Measurements from ENCODE around the gene FFAR2. TPM values are rescaled to one million over a fixed set of nuclear protein-coding genes. Genes with fewer than 3 reads are reported as not detected.

The FFAR2 gene
- total and polyA plus RNA-seq, 9 of the 15 experiments (the other 6 are each of a cell fraction or from before 2014, with no cell fraction given): not detected

DNA sequence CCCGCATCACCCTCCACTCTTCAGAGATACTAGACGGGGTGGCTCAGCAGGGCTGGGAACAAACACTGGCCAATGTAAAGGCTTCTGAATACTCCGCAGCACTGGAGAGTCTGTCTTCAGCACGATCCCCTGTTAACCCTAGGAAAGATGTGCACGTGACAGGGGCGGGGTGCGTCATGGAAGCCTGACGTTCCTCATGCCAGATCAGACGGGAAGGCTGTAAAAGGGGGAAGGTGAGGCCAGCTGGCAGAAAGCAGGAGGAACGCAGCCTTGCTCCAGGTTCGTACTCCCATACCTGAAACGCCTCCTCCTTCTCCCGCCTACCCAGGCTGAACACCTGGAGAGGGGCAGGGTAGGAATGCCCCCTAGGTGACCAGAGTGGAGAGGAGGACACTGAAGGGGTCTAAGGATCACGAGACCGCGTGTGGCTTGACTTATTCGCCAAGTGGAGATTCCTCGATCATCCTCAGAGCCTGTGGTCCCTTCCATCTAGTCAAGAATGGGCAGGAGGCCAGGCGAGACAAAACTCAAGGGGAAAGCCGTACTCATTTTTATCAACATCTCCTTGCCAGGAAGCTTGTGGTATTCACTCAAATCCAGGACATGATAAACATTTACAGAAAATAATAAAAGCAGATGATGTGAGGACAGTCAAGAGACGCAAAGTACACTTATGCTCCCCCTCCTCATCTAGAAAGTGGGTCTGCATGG lies 18.2 kb upstream of the FFAR2 start (continued):
- TF ChIP-seq, protein P1, sequence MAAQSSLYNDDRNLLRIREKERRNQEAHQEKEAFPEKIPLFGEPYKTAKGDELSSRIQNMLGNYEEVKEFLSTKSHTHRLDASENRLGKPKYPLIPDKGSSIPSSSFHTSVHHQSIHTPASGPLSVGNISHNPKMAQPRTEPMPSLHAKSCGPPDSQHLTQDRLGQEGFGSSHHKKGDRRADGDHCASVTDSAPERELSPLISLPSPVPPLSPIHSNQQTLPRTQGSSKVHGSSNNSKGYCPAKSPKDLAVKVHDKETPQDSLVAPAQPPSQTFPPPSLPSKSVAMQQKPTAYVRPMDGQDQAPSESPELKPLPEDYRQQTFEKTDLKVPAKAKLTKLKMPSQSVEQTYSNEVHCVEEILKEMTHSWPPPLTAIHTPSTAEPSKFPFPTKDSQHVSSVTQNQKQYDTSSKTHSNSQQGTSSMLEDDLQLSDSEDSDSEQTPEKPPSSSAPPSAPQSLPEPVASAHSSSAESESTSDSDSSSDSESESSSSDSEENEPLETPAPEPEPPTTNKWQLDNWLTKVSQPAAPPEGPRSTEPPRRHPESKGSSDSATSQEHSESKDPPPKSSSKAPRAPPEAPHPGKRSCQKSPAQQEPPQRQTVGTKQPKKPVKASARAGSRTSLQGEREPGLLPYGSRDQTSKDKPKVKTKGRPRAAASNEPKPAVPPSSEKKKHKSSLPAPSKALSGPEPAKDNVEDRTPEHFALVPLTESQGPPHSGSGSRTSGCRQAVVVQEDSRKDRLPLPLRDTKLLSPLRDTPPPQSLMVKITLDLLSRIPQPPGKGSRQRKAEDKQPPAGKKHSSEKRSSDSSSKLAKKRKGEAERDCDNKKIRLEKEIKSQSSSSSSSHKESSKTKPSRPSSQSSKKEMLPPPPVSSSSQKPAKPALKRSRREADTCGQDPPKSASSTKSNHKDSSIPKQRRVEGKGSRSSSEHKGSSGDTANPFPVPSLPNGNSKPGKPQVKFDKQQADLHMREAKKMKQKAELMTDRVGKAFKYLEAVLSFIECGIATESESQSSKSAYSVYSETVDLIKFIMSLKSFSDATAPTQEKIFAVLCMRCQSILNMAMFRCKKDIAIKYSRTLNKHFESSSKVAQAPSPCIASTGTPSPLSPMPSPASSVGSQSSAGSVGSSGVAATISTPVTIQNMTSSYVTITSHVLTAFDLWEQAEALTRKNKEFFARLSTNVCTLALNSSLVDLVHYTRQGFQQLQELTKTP (IDR thresholded peaks at IDR 0.05; ENCODE audit: low read depth in 1 of 2, partially characterized antibody in 2 of 2): no peak
- no peak for TF ChIP-seq NR4A1 (CRISPR knock-in tag; IDR thresholded peaks at IDR 0.05)
- 0 out of 2 replicates have a peak, but pooled peaks have one; percentile 48 for TF ChIP-seq NR4A1 (tag; IDR thresholded peaks at IDR 0.05)
- TF ChIP-seq E2F3 (CRISPR knock-in tag; IDR thresholded peaks at IDR 0.05): no peak
- TF ChIP-seq SMAD4 (CRISPR knock-in tag; conservative IDR thresholded peaks at IDR 0.05): no peak
- TF ChIP-seq, protein P2, sequence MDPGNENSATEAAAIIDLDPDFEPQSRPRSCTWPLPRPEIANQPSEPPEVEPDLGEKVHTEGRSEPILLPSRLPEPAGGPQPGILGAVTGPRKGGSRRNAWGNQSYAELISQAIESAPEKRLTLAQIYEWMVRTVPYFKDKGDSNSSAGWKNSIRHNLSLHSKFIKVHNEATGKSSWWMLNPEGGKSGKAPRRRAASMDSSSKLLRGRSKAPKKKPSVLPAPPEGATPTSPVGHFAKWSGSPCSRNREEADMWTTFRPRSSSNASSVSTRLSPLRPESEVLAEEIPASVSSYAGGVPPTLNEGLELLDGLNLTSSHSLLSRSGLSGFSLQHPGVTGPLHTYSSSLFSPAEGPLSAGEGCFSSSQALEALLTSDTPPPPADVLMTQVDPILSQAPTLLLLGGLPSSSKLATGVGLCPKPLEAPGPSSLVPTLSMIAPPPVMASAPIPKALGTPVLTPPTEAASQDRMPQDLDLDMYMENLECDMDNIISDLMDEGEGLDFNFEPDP (CRISPR knock-in tag; IDR thresholded peaks at IDR 0.05): no peak
- TF ChIP-seq ATF3 (IDR thresholded peaks at IDR 0.05): peak; percentile 28; the same call in 1 of the 2 replicates
- no peak for TF ChIP-seq ATF3 (CRISPR knock-in tag; conservative IDR thresholded peaks at IDR 0.05)
- TF ChIP-seq TOE1 (IDR thresholded peaks at IDR 0.05; ENCODE audit: borderline replicate concordance): peak; percentile 58; the same call in 1 of the 2 replicates
- TF ChIP-seq TOE1 (CRISPR knock-in tag; IDR thresholded peaks at IDR 0.05; ENCODE audit: borderline replicate concordance, low read depth): no peak
- peak; percentile 12; the same call in 1 of the 2 replicates for TF ChIP-seq L3MBTL2 (IDR thresholded peaks at IDR 0.05)
- TF ChIP-seq ZNF143 (CRISPR knock-in tag; IDR thresholded peaks at IDR 0.05): no peak
- TF ChIP-seq, protein P3, sequence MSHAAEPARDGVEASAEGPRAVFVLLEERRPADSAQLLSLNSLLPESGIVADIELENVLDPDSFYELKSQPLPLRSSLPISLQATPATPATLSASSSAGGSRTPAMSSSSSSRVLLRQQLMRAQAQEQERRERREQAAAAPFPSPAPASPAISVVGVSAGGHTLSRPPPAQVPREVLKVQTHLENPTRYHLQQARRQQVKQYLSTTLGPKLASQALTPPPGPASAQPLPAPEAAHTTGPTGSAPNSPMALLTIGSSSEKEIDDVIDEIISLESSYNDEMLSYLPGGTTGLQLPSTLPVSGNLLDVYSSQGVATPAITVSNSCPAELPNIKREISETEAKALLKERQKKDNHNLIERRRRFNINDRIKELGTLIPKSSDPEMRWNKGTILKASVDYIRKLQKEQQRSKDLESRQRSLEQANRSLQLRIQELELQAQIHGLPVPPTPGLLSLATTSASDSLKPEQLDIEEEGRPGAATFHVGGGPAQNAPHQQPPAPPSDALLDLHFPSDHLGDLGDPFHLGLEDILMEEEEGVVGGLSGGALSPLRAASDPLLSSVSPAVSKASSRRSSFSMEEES (CRISPR knock-in tag; IDR thresholded peaks at IDR 0.05): peak; percentile 41
- TF ChIP-seq HDAC3 (IDR thresholded peaks at IDR 0.05; ENCODE audit: borderline replicate concordance, partially characterized antibody): no peak
- TF ChIP-seq ZNF274 (IDR thresholded peaks at IDR 0.05; ENCODE audit: borderline replicate concordance, low read depth, low read length): no peak
- TF ChIP-seq ZKSCAN1 (IDR thresholded peaks at IDR 0.05; ENCODE audit: low read depth, low read length): no peak
- TF ChIP-seq CBFB (CRISPR knock-in tag; IDR thresholded peaks at IDR 0.05): no peak
- TF ChIP-seq, protein P4, sequence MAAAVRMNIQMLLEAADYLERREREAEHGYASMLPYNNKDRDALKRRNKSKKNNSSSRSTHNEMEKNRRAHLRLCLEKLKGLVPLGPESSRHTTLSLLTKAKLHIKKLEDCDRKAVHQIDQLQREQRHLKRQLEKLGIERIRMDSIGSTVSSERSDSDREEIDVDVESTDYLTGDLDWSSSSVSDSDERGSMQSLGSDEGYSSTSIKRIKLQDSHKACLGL (CRISPR knock-in tag; IDR thresholded peaks at IDR 0.05; ENCODE audit: borderline replicate concordance, poor library complexity, severe bottlenecking): no peak
- TF ChIP-seq ZNF445 (CRISPR knock-in tag; IDR thresholded peaks at IDR 0.05; ENCODE audit: low read depth): no peak
